WTC11 (cell line): ENCODE data around the gene WDR27. TPM values are rescaled to one million over a fixed set of nuclear protein-coding genes. Genes with fewer than 3 reads are reported as not detected.

ENCODE experiments used
- ATAC-seq: fragments of 200-7000 bp; cut with Tn5 transposase; 2 replicates; pipeline ENCODE4 v1.10.0; 2021; ENCODE audit warnings: mild to moderate bottlenecking, moderate library complexity
- CTCF ChIA-PET: fragments of 300-600 bp; sonication (Branson Sonifier 250); formaldehyde crosslinking; loops from one replicate; lab custom pipeline; 2021; ENCODE audit warnings: antibody characterized with exemption; lab: Charles Lee
- POLR2A ChIA-PET: fragments of 350-600 bp; sonication (Branson Sonifier 250); formaldehyde crosslinking; loops from one replicate; lab custom pipeline; 2021; ENCODE audit warnings: antibody characterized with exemption; lab: Charles Lee
- DNase-seq: peaks from one replicate; pipeline ENCODE4 v3.0.0; 2021; ENCODE audit warnings: low spot score
- H3K27ac Mint-ChIP-seq: 2 replicates; pipeline ENCODE4 v1.8.0; 2021; ENCODE audit warnings: mixed read lengths
- H3K27me3 Mint-ChIP-seq: 2 replicates; pipeline ENCODE4 v1.8.0; 2021; ENCODE audit warnings: low read depth, mild to moderate bottlenecking, moderate library complexity, mixed read lengths
- H3K36me3 Mint-ChIP-seq: 2 replicates; pipeline ENCODE4 v1.8.0; 2021; ENCODE audit warnings: mixed read lengths
- H3K4me1 Mint-ChIP-seq: 2 replicates; pipeline ENCODE4 v1.8.0; 2022; ENCODE audit warnings: mixed read lengths
- H3K4me3 Mint-ChIP-seq: 2 replicates; pipeline ENCODE4 v1.8.0; 2021; ENCODE audit warnings: mild to moderate bottlenecking, moderate library complexity, mixed read lengths
- H3K9me3 Mint-ChIP-seq: 2 replicates; pipeline ENCODE4 v1.8.0; 2021; ENCODE audit warnings: mixed read lengths
- ATF1 ChIP-seq: sonication (generic); formaldehyde crosslinking; IDR thresholded peaks from 2 replicates; pipeline ENCODE4 v1.8.1; 2023; ENCODE audit warnings: mild to moderate bottlenecking, moderate library complexity, missing genetic modification reagents
- CREM ChIP-seq: sonication (generic); formaldehyde crosslinking; IDR thresholded peaks from 2 replicates; pipeline ENCODE4 v1.8.1; 2022; ENCODE audit warnings: mild to moderate bottlenecking, missing genetic modification reagents, moderate library complexity
- CTCF ChIP-seq: fragments of 200-600 bp; IDR thresholded peaks from 2 replicates; pipeline ENCODE4 v1.8.0; 2022; ENCODE audit warnings: antibody characterized with exemption
- ELF4 ChIP-seq: sonication (generic); formaldehyde crosslinking; IDR thresholded peaks from 2 replicates; pipeline ENCODE4 v1.8.1; 2022; ENCODE audit warnings: low read depth, mild to moderate bottlenecking, moderate library complexity, missing genetic modification reagents
- ESRRA ChIP-seq: sonication (generic); formaldehyde crosslinking; IDR thresholded peaks from 2 replicates; pipeline ENCODE4 v1.8.1; 2022; ENCODE audit warnings: mild to moderate bottlenecking, missing genetic modification reagents, borderline replicate concordance
- GABPB1 ChIP-seq: sonication (generic); formaldehyde crosslinking; IDR thresholded peaks from 2 replicates; pipeline ENCODE4 v1.8.1; 2023; ENCODE audit warnings: mild to moderate bottlenecking, missing genetic modification reagents
- NFE2L1 ChIP-seq: sonication (generic); formaldehyde crosslinking; IDR thresholded peaks from 2 replicates; pipeline ENCODE4 v1.8.1; 2023; ENCODE audit warnings: missing genetic modification reagents
- NFYB ChIP-seq: sonication (generic); formaldehyde crosslinking; conservative IDR thresholded peaks from 2 replicates; pipeline ENCODE4 v1.8.0; 2022; ENCODE audit warnings: low read depth, missing genetic modification reagents
- PRRX2 ChIP-seq: fragments of 250-450 bp; sonication (Bioruptor Pico); IDR thresholded peaks from 2 replicates; pipeline ENCODE4 v1.8.0; 2021; ENCODE audit warnings: mild to moderate bottlenecking
- RORB ChIP-seq: fragments of 250-450 bp; sonication (Bioruptor Pico); IDR thresholded peaks from 2 replicates; pipeline ENCODE4 v1.9.0; 2021; ENCODE audit warnings: mild to moderate bottlenecking
- SOX15 ChIP-seq: fragments of 250-450 bp; sonication (Bioruptor Pico); IDR thresholded peaks from 2 replicates; pipeline ENCODE4 v1.9.0; 2021; ENCODE audit warnings: mild to moderate bottlenecking
- SP1 ChIP-seq: sonication (generic); formaldehyde crosslinking; conservative IDR thresholded peaks from 2 replicates; pipeline ENCODE4 v1.8.1; 2022; ENCODE audit warnings: missing genetic modification reagents
- TEAD1 ChIP-seq: sonication (generic); formaldehyde crosslinking; IDR thresholded peaks from 2 replicates; pipeline ENCODE4 v1.8.0; 2022; ENCODE audit warnings: mild to moderate bottlenecking, missing genetic modification reagents
- ZNF263 ChIP-seq: sonication (generic); formaldehyde crosslinking; IDR thresholded peaks from 2 replicates; pipeline ENCODE4 v1.8.1; 2022; ENCODE audit warnings: low read depth, mild to moderate bottlenecking, moderate library complexity, missing genetic modification reagents
- ZNF281 ChIP-seq: sonication (generic); formaldehyde crosslinking; IDR thresholded peaks from 2 replicates; pipeline ENCODE4 v1.8.0; 2023; ENCODE audit warnings: mild to moderate bottlenecking, missing genetic modification reagents
- ZNF671 ChIP-seq: fragments of 250-450 bp; sonication (Bioruptor Pico); IDR thresholded peaks from 2 replicates; pipeline ENCODE4 v1.8.0; 2021; ENCODE audit warnings: mild to moderate bottlenecking
- total RNA-seq: library from RNA; stranded (reverse); gene quantifications from 3 replicates; pipeline ENCODE4 v1.2.3, GENCODE V29; 2021
- TF ChIP-seq, protein P1 (sequence below): sonication (generic); formaldehyde crosslinking; IDR thresholded peaks from 2 replicates; pipeline ENCODE4 v1.8.0; 2022; ENCODE audit warnings: mild to moderate bottlenecking, missing genetic modification reagents
- TF ChIP-seq, protein P2 (sequence below): sonication (generic); formaldehyde crosslinking; IDR thresholded peaks from 2 replicates; pipeline ENCODE4 v1.8.1; 2022; ENCODE audit warnings: mild to moderate bottlenecking, moderate library complexity, missing genetic modification reagents
- TF ChIP-seq, protein P3 (sequence below): sonication (generic); formaldehyde crosslinking; IDR thresholded peaks from 2 replicates; pipeline ENCODE4 v1.8.1; 2022; ENCODE audit warnings: missing genetic modification reagents, borderline replicate concordance
- TF ChIP-seq, protein P4 (sequence below): sonication (generic); formaldehyde crosslinking; IDR thresholded peaks from 2 replicates; pipeline ENCODE4 v1.8.1; 2023; ENCODE audit warnings: mild to moderate bottlenecking, missing genetic modification reagents
- TF ChIP-seq, protein P5 (sequence below): fragments of 250-450 bp; sonication (Bioruptor Pico); conservative IDR thresholded peaks from 2 replicates; pipeline ENCODE4 v1.9.0; 2021; ENCODE audit warnings: mild to moderate bottlenecking

Gene WDR27
- total RNA-seq, 1 experiment from 2014 or later, result 126 TPM

DNA sequence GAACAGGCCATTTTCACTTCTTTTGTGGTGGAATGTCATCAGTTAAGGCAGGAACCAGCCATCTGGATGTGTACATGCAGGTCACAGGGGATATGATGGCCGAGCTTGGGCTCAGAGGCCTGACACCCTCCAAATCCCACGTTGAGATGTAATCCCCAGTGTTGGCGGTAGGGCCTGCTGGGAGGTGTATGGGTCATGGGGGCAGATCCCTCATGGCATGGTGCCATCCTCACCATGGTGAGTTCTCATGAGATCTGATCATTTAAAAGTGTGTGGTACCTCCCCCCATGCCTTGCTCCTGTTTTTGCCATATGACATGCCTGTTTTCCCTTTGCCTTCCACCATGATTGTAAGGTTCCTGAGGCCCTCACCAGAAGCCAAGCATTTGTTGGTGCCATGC lies 26.8 kb downstream of the WDR27 start:
- Mint-ChIP-seq H3K36me3 (peaks cover 66% of the 10 kb centered on the region), H3K4me3 (no peak overlapping the region), H3K27me3 (no peaks in the 10 kb centered on the region), H3K4me1 (peaks cover 12% of the 10 kb centered on the region), H3K9me3 (no peaks in the 10 kb centered on the region), H3K27ac (no peak overlapping the region)
- ChIA-PET POLR2A (no interaction called here), CTCF (no interaction called here)
- DNase-seq, result no peak
- TF ChIP-seq TEAD1 (CRISPR knock-in tag), result no peak
- TF ChIP-seq, protein P1, sequence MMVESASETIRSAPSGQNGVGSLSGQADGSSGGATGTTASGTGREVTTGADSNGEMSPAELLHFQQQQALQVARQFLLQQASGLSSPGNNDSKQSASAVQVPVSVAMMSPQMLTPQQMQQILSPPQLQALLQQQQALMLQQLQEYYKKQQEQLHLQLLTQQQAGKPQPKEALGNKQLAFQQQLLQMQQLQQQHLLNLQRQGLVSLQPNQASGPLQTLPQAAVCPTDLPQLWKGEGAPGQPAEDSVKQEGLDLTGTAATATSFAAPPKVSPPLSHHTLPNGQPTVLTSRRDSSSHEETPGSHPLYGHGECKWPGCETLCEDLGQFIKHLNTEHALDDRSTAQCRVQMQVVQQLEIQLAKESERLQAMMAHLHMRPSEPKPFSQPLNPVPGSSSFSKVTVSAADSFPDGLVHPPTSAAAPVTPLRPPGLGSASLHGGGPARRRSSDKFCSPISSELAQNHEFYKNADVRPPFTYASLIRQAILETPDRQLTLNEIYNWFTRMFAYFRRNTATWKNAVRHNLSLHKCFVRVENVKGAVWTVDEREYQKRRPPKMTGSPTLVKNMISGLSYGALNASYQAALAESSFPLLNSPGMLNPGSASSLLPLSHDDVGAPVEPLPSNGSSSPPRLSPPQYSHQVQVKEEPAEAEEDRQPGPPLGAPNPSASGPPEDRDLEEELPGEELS (CRISPR knock-in tag), result no peak
- TF ChIP-seq PRRX2 (CRISPR knock-in tag), result no peak
- no peak for TF ChIP-seq ELF4 (CRISPR knock-in tag)
- no peak for TF ChIP-seq RORB (CRISPR knock-in tag)
- TF ChIP-seq, protein P2, sequence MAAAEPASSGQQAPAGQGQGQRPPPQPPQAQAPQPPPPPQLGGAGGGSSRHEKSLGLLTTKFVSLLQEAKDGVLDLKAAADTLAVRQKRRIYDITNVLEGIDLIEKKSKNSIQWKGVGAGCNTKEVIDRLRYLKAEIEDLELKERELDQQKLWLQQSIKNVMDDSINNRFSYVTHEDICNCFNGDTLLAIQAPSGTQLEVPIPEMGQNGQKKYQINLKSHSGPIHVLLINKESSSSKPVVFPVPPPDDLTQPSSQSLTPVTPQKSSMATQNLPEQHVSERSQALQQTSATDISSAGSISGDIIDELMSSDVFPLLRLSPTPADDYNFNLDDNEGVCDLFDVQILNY (CRISPR knock-in tag), result no peak
- no peak for ATAC-seq

DNA sequence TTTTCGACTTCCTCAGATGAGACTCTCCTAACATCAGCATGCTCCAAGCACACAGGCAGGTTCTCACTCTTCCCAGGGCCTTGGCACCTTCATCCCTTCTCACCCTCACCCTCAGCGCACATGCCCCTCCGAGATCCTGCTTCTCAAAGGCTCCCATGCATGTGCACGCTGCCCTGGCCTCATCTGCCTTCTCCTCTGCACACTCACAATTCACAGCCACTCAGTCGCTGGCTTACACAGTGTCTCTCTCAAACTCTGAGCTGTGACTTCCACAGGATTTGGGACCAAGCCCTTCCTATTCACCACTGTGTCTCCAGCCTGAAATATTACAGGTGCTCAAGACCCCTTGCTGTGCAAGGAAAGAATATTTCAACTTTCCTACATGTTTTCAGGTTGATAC lies 30.3 kb downstream of the WDR27 start:
- peaks cover 15% of the 10 kb centered on the region for H3K4me1 Mint-ChIP-seq
- no peak overlapping the region for H3K27ac Mint-ChIP-seq
- CTCF ChIA-PET, result no interaction called here
- no peak overlapping the region for H3K4me3 Mint-ChIP-seq
- H3K9me3 Mint-ChIP-seq, result no peaks in the 10 kb centered on the region
- no peaks in the 10 kb centered on the region for H3K27me3 Mint-ChIP-seq
- H3K36me3 Mint-ChIP-seq, result peaks cover 74% of the 10 kb centered on the region
- TF ChIP-seq, protein P3, sequence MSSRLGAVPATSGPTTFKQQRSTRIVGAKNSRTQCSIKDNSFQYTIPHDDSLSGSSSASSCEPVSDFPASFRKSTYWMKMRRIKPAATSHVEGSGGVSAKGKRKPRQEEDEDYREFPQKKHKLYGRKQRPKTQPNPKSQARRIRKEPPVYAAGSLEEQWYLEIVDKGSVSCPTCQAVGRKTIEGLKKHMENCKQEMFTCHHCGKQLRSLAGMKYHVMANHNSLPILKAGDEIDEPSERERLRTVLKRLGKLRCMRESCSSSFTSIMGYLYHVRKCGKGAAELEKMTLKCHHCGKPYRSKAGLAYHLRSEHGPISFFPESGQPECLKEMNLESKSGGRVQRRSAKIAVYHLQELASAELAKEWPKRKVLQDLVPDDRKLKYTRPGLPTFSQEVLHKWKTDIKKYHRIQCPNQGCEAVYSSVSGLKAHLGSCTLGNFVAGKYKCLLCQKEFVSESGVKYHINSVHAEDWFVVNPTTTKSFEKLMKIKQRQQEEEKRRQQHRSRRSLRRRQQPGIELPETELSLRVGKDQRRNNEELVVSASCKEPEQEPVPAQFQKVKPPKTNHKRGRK (CRISPR knock-in tag), result no peak
- TF ChIP-seq CTCF (no peak), CREM (no peak), TEAD1 (CRISPR knock-in tag) (no peak), GABPB1 (CRISPR knock-in tag) (no peak), ATF1 (no peak), ZNF671 (CRISPR knock-in tag) (no peak)
- TF ChIP-seq, all 79 proteins: peak for 0
- ATAC-seq, result no peak
- no peak for DNase-seq
- POLR2A ChIA-PET, result no interaction called here

DNA sequence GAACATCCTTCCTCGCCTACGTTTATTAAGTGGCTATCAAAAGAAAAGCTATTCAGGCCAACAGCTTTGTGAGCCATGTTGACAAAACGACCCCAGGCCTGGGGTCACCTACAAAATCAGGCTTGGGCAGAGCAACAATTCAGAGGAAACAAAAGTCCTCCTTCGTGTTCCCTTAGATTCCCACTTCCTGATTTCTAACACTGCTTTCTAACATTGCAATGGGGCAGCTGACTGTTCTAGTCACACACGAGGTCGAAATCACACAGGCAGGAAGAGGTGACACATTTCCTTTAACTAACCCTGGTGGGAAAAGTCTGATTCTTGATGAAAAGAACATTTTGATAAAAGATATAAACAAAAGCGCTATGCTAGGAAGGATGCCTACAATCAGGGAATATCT lies 31.9 kb downstream of the WDR27 start:
- H3K36me3 Mint-ChIP-seq, result peaks cover 78% of the 10 kb centered on the region
- CTCF ChIA-PET, result no interaction called here
- no peak overlapping the region for H3K4me3 Mint-ChIP-seq
- POLR2A ChIA-PET, result no interaction called here
- ATAC-seq (no peak), DNase-seq (no peak)
- no peaks in the 10 kb centered on the region for H3K27me3 Mint-ChIP-seq
- no peak overlapping the region for H3K27ac Mint-ChIP-seq
- H3K9me3 Mint-ChIP-seq, result no peaks in the 10 kb centered on the region
- H3K4me1 Mint-ChIP-seq, result peaks cover 6% of the 10 kb centered on the region
- TF ChIP-seq NFE2L1 (CRISPR knock-in tag), result no peak
- TF ChIP-seq ESRRA (CRISPR knock-in tag), result no peak
- TF ChIP-seq NFYB (CRISPR knock-in tag), result no peak
- TF ChIP-seq SP1, result no peak
- no peak for TF ChIP-seq ZNF281
- TF ChIP-seq SOX15 (CRISPR knock-in tag), result no peak
- TF ChIP-seq ZNF263 (CRISPR knock-in tag), result no peak
- TF ChIP-seq ZNF671 (CRISPR knock-in tag), result no peak
- TF ChIP-seq, protein P4, sequence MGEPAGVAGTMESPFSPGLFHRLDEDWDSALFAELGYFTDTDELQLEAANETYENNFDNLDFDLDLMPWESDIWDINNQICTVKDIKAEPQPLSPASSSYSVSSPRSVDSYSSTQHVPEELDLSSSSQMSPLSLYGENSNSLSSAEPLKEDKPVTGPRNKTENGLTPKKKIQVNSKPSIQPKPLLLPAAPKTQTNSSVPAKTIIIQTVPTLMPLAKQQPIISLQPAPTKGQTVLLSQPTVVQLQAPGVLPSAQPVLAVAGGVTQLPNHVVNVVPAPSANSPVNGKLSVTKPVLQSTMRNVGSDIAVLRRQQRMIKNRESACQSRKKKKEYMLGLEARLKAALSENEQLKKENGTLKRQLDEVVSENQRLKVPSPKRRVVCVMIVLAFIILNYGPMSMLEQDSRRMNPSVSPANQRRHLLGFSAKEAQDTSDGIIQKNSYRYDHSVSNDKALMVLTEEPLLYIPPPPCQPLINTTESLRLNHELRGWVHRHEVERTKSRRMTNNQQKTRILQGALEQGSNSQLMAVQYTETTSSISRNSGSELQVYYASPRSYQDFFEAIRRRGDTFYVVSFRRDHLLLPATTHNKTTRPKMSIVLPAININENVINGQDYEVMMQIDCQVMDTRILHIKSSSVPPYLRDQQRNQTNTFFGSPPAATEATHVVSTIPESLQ (CRISPR knock-in tag), result no peak
- TF ChIP-seq, protein P5, sequence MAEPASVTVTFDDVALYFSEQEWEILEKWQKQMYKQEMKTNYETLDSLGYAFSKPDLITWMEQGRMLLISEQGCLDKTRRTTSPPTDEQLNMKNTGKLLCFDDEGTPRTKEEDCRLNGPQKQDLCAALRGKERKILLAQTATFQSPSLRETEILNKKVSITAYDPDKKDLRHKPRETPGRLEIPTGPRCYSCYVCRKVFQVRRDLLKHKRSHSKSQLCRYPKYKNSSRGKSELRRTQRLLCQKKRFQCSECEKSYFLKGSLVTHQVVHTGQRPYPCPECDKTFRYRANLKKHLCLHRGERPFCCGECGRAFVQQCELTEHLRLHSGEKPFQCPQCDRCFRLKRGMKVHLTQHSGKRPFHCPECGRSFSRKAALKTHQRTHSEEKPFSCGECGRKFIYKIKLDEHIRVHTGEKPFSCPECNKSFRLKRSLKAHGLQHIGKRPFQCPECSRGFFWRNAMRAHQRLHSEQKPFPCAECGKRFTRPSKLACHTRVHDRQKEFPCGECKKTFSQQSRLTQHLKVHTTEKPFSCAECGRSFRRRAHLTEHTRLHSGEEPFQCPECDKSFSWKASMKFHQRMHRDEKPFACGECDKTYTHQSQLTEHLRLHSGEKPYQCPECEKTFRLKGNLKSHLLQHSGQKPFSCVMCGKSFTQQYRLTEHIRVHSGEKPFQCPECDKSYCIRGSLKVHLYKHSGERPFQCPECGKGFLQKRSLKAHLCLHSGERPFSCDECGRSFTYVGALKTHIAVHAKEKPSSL (CRISPR knock-in tag), result no peak
